H9 (cell line): ENCODE results near the gene CRACR2B. TPM values are rescaled to one million over a fixed set of nuclear protein-coding genes. Genes with fewer than 3 reads are reported as not detected.

Experiments used
- DNase-seq: peaks from one replicate; pipeline ENCODE4 v3.0.0-alpha.2; 2017
- H2AFZ ChIP-seq: one replicate; pipeline ENCODE4 v1.6.1; 2013; ENCODE audit warnings: mild to moderate bottlenecking, low read length, control low read depth, moderate library complexity
- H2AK5ac ChIP-seq: 2 replicates; pipeline ENCODE4 v1.6.1; 2013; ENCODE audit warnings: low read length, control low read depth, mixed read lengths; ENCODE audit not compliant: insufficient read length
- H2BK120ac ChIP-seq: one replicate; pipeline ENCODE4 v1.6.1; 2013; ENCODE audit warnings: low read depth, mild to moderate bottlenecking, low read length, control low read depth, inconsistent platforms; ENCODE audit not compliant: poor library complexity, severe bottlenecking
- H2BK12ac ChIP-seq: 2 replicates; pipeline ENCODE4 v1.6.1; 2013; ENCODE audit warnings: low read length, control low read depth, mixed read lengths, low read depth; ENCODE audit not compliant: insufficient read length
- H2BK15ac ChIP-seq: 2 replicates; pipeline ENCODE4 v1.6.1; 2013; ENCODE audit warnings: low read depth, low read length, control low read depth
- H2BK20ac ChIP-seq: one replicate; pipeline ENCODE4 v1.6.1; 2013; ENCODE audit warnings: low read depth, mild to moderate bottlenecking, low read length, control low read depth, inconsistent platforms; ENCODE audit not compliant: poor library complexity, severe bottlenecking
- H2BK5ac ChIP-seq: 2 replicates; pipeline ENCODE4 v1.6.1; 2013; ENCODE audit warnings: low read length, control low read depth, mixed read lengths; ENCODE audit not compliant: insufficient read length
- H3K14ac ChIP-seq: 2 replicates; pipeline ENCODE4 v1.6.1; 2013; ENCODE audit warnings: low read length, control low read depth; ENCODE audit not compliant: insufficient read depth
- H3K18ac ChIP-seq: 2 replicates; pipeline ENCODE4 v1.6.1; 2013; ENCODE audit warnings: low read depth, mild to moderate bottlenecking, mixed read lengths, low read length, control low read depth; ENCODE audit not compliant: insufficient read length
- H3K23ac ChIP-seq: 2 replicates; pipeline ENCODE4 v1.6.1; 2013; ENCODE audit warnings: low read length, control low read depth, mixed read lengths, low read depth; ENCODE audit not compliant: insufficient read length
- H3K23me2 ChIP-seq: 2 replicates; pipeline ENCODE4 v1.6.1; 2013; ENCODE audit warnings: low read depth, mild to moderate bottlenecking, mixed read lengths, low read length, control low read depth; ENCODE audit not compliant: insufficient read length, poor library complexity, severe bottlenecking
- H3K27ac ChIP-seq: 2 replicates; pipeline ENCODE4 v1.5.1; 2013; ENCODE audit warnings: low read length, control low read depth, mixed read lengths, low read depth; ENCODE audit not compliant: insufficient read length
- H3K27me3 ChIP-seq: 2 replicates; pipeline ENCODE4 v1.6.1; 2013; ENCODE audit warnings: low read length, control low read depth, inconsistent platforms; ENCODE audit not compliant: insufficient read depth
- H3K4ac ChIP-seq: 2 replicates; pipeline ENCODE4 v1.6.1; 2013; ENCODE audit warnings: low read depth, mild to moderate bottlenecking, control low read depth, inconsistent platforms, low read length, moderate library complexity
- H3K4me1 ChIP-seq: 2 replicates; pipeline ENCODE4 v1.6.1; 2013; ENCODE audit warnings: low read length, control low read depth, inconsistent platforms; ENCODE audit not compliant: insufficient read depth
- H3K4me2 ChIP-seq: 2 replicates; pipeline ENCODE4 v1.6.1; 2013; ENCODE audit warnings: low read length, control low read depth, mixed read lengths; ENCODE audit not compliant: insufficient read length, insufficient read depth
- H3K56ac ChIP-seq: 2 replicates; pipeline ENCODE4 v1.6.1; 2013; ENCODE audit warnings: low read depth, mild to moderate bottlenecking, mixed read lengths, low read length, control low read depth; ENCODE audit not compliant: insufficient read length
- H3K79me1 ChIP-seq: 2 replicates; pipeline ENCODE4 v1.6.1; 2013; ENCODE audit warnings: low read depth, mild to moderate bottlenecking, moderate library complexity, low read length, control low read depth, inconsistent platforms; ENCODE audit not compliant: insufficient read depth, poor library complexity, severe bottlenecking
- H3K79me2 ChIP-seq: 2 replicates; pipeline ENCODE4 v1.6.1; 2013; ENCODE audit warnings: low read length, control low read depth, inconsistent platforms; ENCODE audit not compliant: insufficient read depth
- H3K9ac ChIP-seq: 2 replicates; pipeline ENCODE4 v1.6.1; 2013; ENCODE audit warnings: low read length, control low read depth, mixed read lengths; ENCODE audit not compliant: insufficient read length; ENCODE audit errors: extremely low read depth
- H3K9me3 ChIP-seq: one replicate; pipeline ENCODE4 v1.6.1; 2013; ENCODE audit warnings: low read depth, low read length, inconsistent platforms; ENCODE audit not compliant: control insufficient read depth
- H3T11ph ChIP-seq: one replicate; pipeline ENCODE4 v1.6.1; 2013; ENCODE audit warnings: mild to moderate bottlenecking, low read length, control low read depth, inconsistent platforms
- H4K20me1 ChIP-seq: one replicate; pipeline ENCODE4 v1.6.1; 2013; ENCODE audit not compliant: control insufficient read depth, insufficient read length, insufficient read depth
- H4K5ac ChIP-seq: 2 replicates; pipeline ENCODE4 v1.6.1; 2013; ENCODE audit warnings: low read depth, mild to moderate bottlenecking, mixed read lengths, low read length, control low read depth; ENCODE audit not compliant: insufficient read length
- H4K8ac ChIP-seq: replicated peaks from 2 replicates; pipeline ENCODE4 v1.6.1; 2013; ENCODE audit warnings: low read length, control low read depth, mixed read lengths, low read depth; ENCODE audit not compliant: insufficient read length
- H4K91ac ChIP-seq: 2 replicates; pipeline ENCODE4 v1.6.1; 2013; ENCODE audit warnings: low read depth, mild to moderate bottlenecking, moderate library complexity, mixed read lengths, low read length, control low read depth; ENCODE audit not compliant: insufficient read length
- H3K27ac Mint-ChIP-seq, 3 experiments: 2 replicates in 2 of 3; 3 replicates in 1 of 3; pipeline ENCODE4 v1.8.0; 2020 to 2021; ENCODE audit warnings: mixed read lengths in 3 of 3, mild to moderate bottlenecking in 1 of 3, moderate library complexity in 1 of 3
- H3K27me3 Mint-ChIP-seq: 2 replicates; pipeline ENCODE4 v1.8.0; 2021; ENCODE audit warnings: low read depth, mild to moderate bottlenecking, moderate library complexity, mixed read lengths
- H3K36me3 Mint-ChIP-seq, 3 experiments: 2 replicates in 2 of 3; 3 replicates in 1 of 3; pipeline ENCODE4 v1.8.0; 2020 to 2021; ENCODE audit warnings: low read depth in 3 of 3, mixed read lengths in 3 of 3; ENCODE audit not compliant: insufficient read depth in 1 of 3
- H3K4me1 Mint-ChIP-seq, 2 experiments: 2 replicates each; pipeline ENCODE4 v1.8.0; 2020; ENCODE audit warnings: mixed read lengths in 2 of 2
- H3K4me3 Mint-ChIP-seq, 2 experiments: 2 replicates in 1 of 2; 3 replicates in 1 of 2; pipeline ENCODE4 v1.8.0; 2020 to 2021; ENCODE audit warnings: mild to moderate bottlenecking in 2 of 2, mixed read lengths in 2 of 2, moderate library complexity in 1 of 2
- H3K9me3 Mint-ChIP-seq, 2 experiments: 2 replicates in 1 of 2; 3 replicates in 1 of 2; pipeline ENCODE4 v1.8.0; 2020; ENCODE audit warnings: mild to moderate bottlenecking in 2 of 2, mixed read lengths in 2 of 2, moderate library complexity in 1 of 2
- CTCF ChIP-seq: fragments of 200-600 bp; sonication (generic); conservative IDR thresholded peaks from 3 replicates; pipeline ENCODE4 v1.8.0; 2021; ENCODE audit warnings: antibody characterized with exemption, mild to moderate bottlenecking
- WGBS: extraction: QIAGEN DNeasy Blood & Tissue Kit; methylation state at CpG from one replicate; pipeline ENCODE4 v1.1.7; 2013; ENCODE audit warnings: missing lambda C conversion rate, low lambda C conversion rate, mixed read lengths; ENCODE audit not compliant: insufficient read length; ENCODE audit errors: extremely low coverage; 5-methylcytosine and 5-hydroxymethylcytosine counted together
- total RNA-seq: library from RNA; stranded (reverse); gene quantifications from 2 replicates; pipeline ENCODE4 v1.2.1, GENCODE V29; 2021

CRACR2B gene
- total RNA-seq, 1 experiment from 2014 or later = 29.0 TPM

GRCh38 chr11:802018-802617 lies 25.6 kb upstream of the CRACR2B start:
- H3K79me2 ChIP-seq = no peaks in the 10 kb centered on the region
- H3K27me3 ChIP-seq = no peaks in the 10 kb centered on the region
- H3K4ac ChIP-seq = no peak overlapping the region
- Mint-ChIP-seq H3K4me3 (no peak overlapping the region), H3K4me1 (peaks cover 8 to 9% of the 10 kb centered on the region in 2 experiments), H3K9me3 (no peaks in the 10 kb centered on the region), H3K27ac (peak overlapping the region in 1 of 3 experiments; percentile 35; a peak in 1 of 7 replicates), H3K27me3 (no peaks in the 10 kb centered on the region), H3K36me3 (peaks cover 0 to 8% (median 8%) of the 10 kb centered on the region in 3 experiments; a peak in 4 of 7 replicates)
- H4K91ac ChIP-seq = no peak overlapping the region
- TF ChIP-seq CTCF = no peak
- H3K9me3 ChIP-seq = no peaks in the 10 kb centered on the region
- H4K8ac ChIP-seq = no peak overlapping the region
- no peak overlapping the region for H3K23ac ChIP-seq
- H3K14ac ChIP-seq = no peak overlapping the region
- H2BK120ac ChIP-seq = no peak overlapping the region
- H2BK5ac ChIP-seq = no peak overlapping the region
- DNase-seq = no peak
- H3K56ac ChIP-seq = no peak overlapping the region
- no CpG with 5 or more reads among the region's 21 CpGs for WGBS
- H3K27ac ChIP-seq = no peak overlapping the region
- no peak overlapping the region for H3K4me2 ChIP-seq
- H3K79me1 ChIP-seq = no peaks in the 10 kb centered on the region
- H4K5ac ChIP-seq = no peak overlapping the region
- no peak overlapping the region for H3T11ph ChIP-seq
- no peak overlapping the region for H3K18ac ChIP-seq
- H3K9ac ChIP-seq = no peak overlapping the region
- H4K20me1 ChIP-seq = no peaks in the 10 kb centered on the region
- H2AFZ ChIP-seq = no peak overlapping the region
- H2BK15ac ChIP-seq = no peak overlapping the region
- H2AK5ac ChIP-seq = no peak overlapping the region
- H3K23me2 ChIP-seq = peaks cover 12% of the 10 kb centered on the region
- no peak overlapping the region for H2BK20ac ChIP-seq
- H2BK12ac ChIP-seq = no peak overlapping the region
- no peaks in the 10 kb centered on the region for H3K4me1 ChIP-seq
